Medulla oblongata (tissue), 1 donor: Measurements from ENCODE around the gene KRTAP12-1.

Experiments used
- DNase-seq: peaks from one replicate; pipeline ENCODE4 v3.0.0-alpha.2; 2015; ENCODE audit errors: extremely low spot score

Gene KRTAP12-1

GRCh38 chr21:44681861-44682579 is at the start of gene KRTAP12-1:
Gene KRTAP12-1, minus strand, starts transcription at chr21:44682163. Its CDS starts 40 bp downstream, at chr21:44682123.
- DNase-seq: no peak

GRCh38 chr21:44730951-44731579 is 49.1 kb upstream of the KRTAP12-1 start:
- DNase-seq: no peak

GRCh38 chr21:44730028-44730395 is 48.0 kb upstream of the KRTAP12-1 start:
- no peak for DNase-seq

GRCh38 chr21:44729336-44730027 is 47.5 kb upstream of the KRTAP12-1 start:
- no peak for DNase-seq

- DNase-seq: no peak
Observed at GRCh38 chr21:44728716-44729115, 46.8 kb upstream of the KRTAP12-1 start.

- no peak for DNase-seq
Observed at GRCh38 chr21:44727757-44728156, 45.8 kb upstream of the KRTAP12-1 start.

- DNase-seq: no peak
Observed at GRCh38 chr21:44727321-44727720, 45.4 kb upstream of the KRTAP12-1 start.

GRCh38 chr21:44726826-44727225 is 44.9 kb upstream of the KRTAP12-1 start:
- DNase-seq: no peak

GRCh38 chr21:44724926-44725325 is 43.0 kb upstream of the KRTAP12-1 start:
- no peak for DNase-seq

GRCh38 chr21:44724196-44724595 is 42.2 kb upstream of the KRTAP12-1 start:
- DNase-seq: no peak

- DNase-seq: no peak
Observed at GRCh38 chr21:44723177-44724131, 41.5 kb upstream of the KRTAP12-1 start.

- no peak for DNase-seq
Observed at GRCh38 chr21:44722731-44723130, 40.8 kb upstream of the KRTAP12-1 start.

GRCh38 chr21:44720170-44720569 is 38.2 kb upstream of the KRTAP12-1 start:
- no peak for DNase-seq

GRCh38 chr21:44718571-44718970 is 36.6 kb upstream of the KRTAP12-1 start:
- DNase-seq: no peak

- DNase-seq: no peak
Observed at GRCh38 chr21:44718093-44718492, 36.1 kb upstream of the KRTAP12-1 start.

- no peak for DNase-seq
Observed at GRCh38 chr21:44716984-44717383, 35.0 kb upstream of the KRTAP12-1 start.

GRCh38 chr21:44714905-44715304 is 32.9 kb upstream of the KRTAP12-1 start:
- DNase-seq: no peak

- DNase-seq: no peak
Observed at GRCh38 chr21:44713846-44714245, 31.9 kb upstream of the KRTAP12-1 start.

GRCh38 chr21:44713130-44713529 is 31.2 kb upstream of the KRTAP12-1 start:
- DNase-seq: no peak

GRCh38 chr21:44712203-44713028 is 30.5 kb upstream of the KRTAP12-1 start:
- no peak for DNase-seq
